GM12878 (cell line): ENCODE data around the gene MBNL3. TPM values are rescaled to one million over a fixed set of nuclear protein-coding genes. Genes with fewer than 3 reads are reported as not detected.

Experiments used
- ATAC-seq: fragments of 200-7000 bp; cut with Tn5 transposase; 3 replicates; pipeline ENCODE4 v1.9.1; 2020; ENCODE audit warnings: mild to moderate bottlenecking, moderate library complexity
- BruUV-seq: library from RNA; stranded (reverse); fragments of 400-500 nt; replicated peaks from 2 replicates; lab custom pipeline; 2021; lab: Mats Ljungman, UMichigan
- CTCF ChIA-PET: fragments of 300-600 bp; sonication (Branson Sonifier 250); formaldehyde crosslinking; extraction: SDS; loops from one replicate; lab custom pipeline; 2021; ENCODE audit warnings: inconsistent platforms; lab: Yijun Ruan, JAX
- POLR2A ChIA-PET: fragments of 350-600 bp; formaldehyde crosslinking; extraction: SDS; loops from one replicate; lab custom pipeline; 2021; ENCODE audit warnings: inconsistent platforms; lab: Charles Lee
- RAD21 ChIA-PET: fragments of 300-600 bp; sonication (Branson Sonifier 250); formaldehyde crosslinking; loops from one replicate; lab custom pipeline; 2023; ENCODE audit warnings: antibody characterized with exemption; ENCODE audit not compliant: unreplicated experiment; lab: Charles Lee
- SMC1A ChIA-PET: fragments of 300-600 bp; sonication (Branson Sonifier 250); formaldehyde crosslinking; loops from one replicate; lab custom pipeline; 2023; ENCODE audit not compliant: unreplicated experiment, uncharacterized antibody; lab: Charles Lee
- DNase-seq: peaks from one replicate; pipeline ENCODE4 v3.0.0-alpha.2; 2011; ENCODE audit warnings: low read depth, low spot score
- FAIRE-seq: peaks from 3 replicates; lab custom pipeline; 2011; peaks lifted over from hg19 to GRCh38; lab: Jason Lieb, UNC
- H2AFZ ChIP-seq: 2 replicates; pipeline ENCODE4 v1.6.0; 2011; ENCODE audit warnings: low read depth, low read length, control low read depth; ENCODE audit not compliant: control insufficient read depth
- H3K27ac ChIP-seq: 2 replicates; pipeline ENCODE4 v1.5.1; 2011; ENCODE audit warnings: control low read depth; ENCODE audit not compliant: control insufficient read depth, insufficient read depth
- H3K27me3 ChIP-seq, 2 experiments: replicated peaks in 1 of 2; 2 replicates each; pipeline versions ENCODE4 v1.6.0 to v1.6.1; 2011; ENCODE audit warnings: low read length in 1 of 2; ENCODE audit not compliant: control insufficient read depth in 2 of 2, insufficient read depth in 2 of 2
- H3K36me3 ChIP-seq, 2 experiments: 2 replicates each; pipeline ENCODE4 v1.5.1; 2011; ENCODE audit warnings: low read length in 1 of 2; ENCODE audit not compliant: control insufficient read depth in 2 of 2, insufficient read depth in 2 of 2
- H3K4me1 ChIP-seq: 2 replicates; pipeline ENCODE4 v1.6.1; 2011; ENCODE audit warnings: mild to moderate bottlenecking, low read length, moderate library complexity, mixed read lengths; ENCODE audit not compliant: control insufficient read depth, insufficient read depth
- H3K4me2 ChIP-seq: 2 replicates; pipeline ENCODE4 v1.6.0; 2011; ENCODE audit warnings: control low read depth; ENCODE audit not compliant: control insufficient read depth, insufficient read depth
- H3K4me3 ChIP-seq: fragments of 200-600 bp; sonication (generic); 2 replicates; pipeline ENCODE4 v1.5.1; 2016
- H3K79me2 ChIP-seq: 2 replicates; pipeline ENCODE4 v1.6.0; 2011; ENCODE audit warnings: low read length; ENCODE audit not compliant: control insufficient read depth, insufficient read depth
- H3K9ac ChIP-seq: 2 replicates; pipeline ENCODE4 v1.8.0; 2011; ENCODE audit warnings: low read length, control low read depth, mixed read lengths; ENCODE audit not compliant: control insufficient read depth, insufficient read depth
- H3K9me3 ChIP-seq: replicated peaks from 3 replicates; pipeline ENCODE4 v1.5.1; 2011; ENCODE audit warnings: mild to moderate bottlenecking, low read length; ENCODE audit not compliant: control insufficient read depth, insufficient read depth
- H4K20me1 ChIP-seq: 2 replicates; pipeline ENCODE4 v1.6.0; 2011; ENCODE audit not compliant: control insufficient read depth, insufficient read depth
- E2F8 ChIP-seq: fragments of 450-650 bp; IDR thresholded peaks from 2 replicates; pipeline ENCODE4 v1.6.1; 2018; ENCODE audit warnings: mild to moderate bottlenecking, low read depth, moderate library complexity; ENCODE audit not compliant: partially characterized antibody
- EED ChIP-seq: sonication (generic); IDR thresholded peaks from 2 replicates; pipeline ENCODE4 v1.6.1; 2016; ENCODE audit warnings: antibody characterized with exemption, low read depth
- JUNB ChIP-seq: IDR thresholded peaks from 2 replicates; pipeline ENCODE4 v1.6.1; 2016; ENCODE audit warnings: antibody characterized with exemption, mild to moderate bottlenecking
- SPI1 ChIP-seq: IDR thresholded peaks from 2 replicates; pipeline ENCODE4 v1.6.1; 2011; ENCODE audit warnings: low read depth, mild to moderate bottlenecking, low read length, moderate library complexity, borderline replicate concordance; ENCODE audit not compliant: insufficient read depth
- STAT3 ChIP-seq: IDR thresholded peaks from 2 replicates; pipeline ENCODE4 v1.6.1; 2011; ENCODE audit warnings: low read depth, low read length, improper control_type of control experiment
- ZBTB40 ChIP-seq: fragments of 450-650 bp; IDR thresholded peaks from 2 replicates; pipeline ENCODE4 v1.6.1; 2016; ENCODE audit warnings: mild to moderate bottlenecking, moderate library complexity, borderline replicate concordance
- ZZZ3 ChIP-seq: IDR thresholded peaks from 2 replicates; pipeline ENCODE4 v1.6.1; 2011; ENCODE audit warnings: low read depth; ENCODE audit not compliant: control insufficient read depth, insufficient read length
- WGBS: methylation state at CpG from one replicate; pipeline ENCODE4 v1.1.6; 2016; ENCODE audit warnings: low lambda C conversion rate; ENCODE audit not compliant: insufficient replicate concordance, insufficient coverage; ENCODE audit errors: missing lambda C conversion rate; 5-methylcytosine and 5-hydroxymethylcytosine counted together
- in situ Hi-C: fragments of 300-500 bp; cut with MboI; formaldehyde crosslinking; loops from 9 replicates; pipeline ENCODE4 v1.14.3; 2018; ENCODE audit warnings: mixed read lengths
- intact Hi-C: fragments of 100-400 bp; cut with micrococcal nuclease; formaldehyde crosslinking; loops from one replicate; pipeline ENCODE4 v1.14.2; 2022; ENCODE audit not compliant: unreplicated experiment
- polyA plus RNA-seq, 11 experiments: library from polyadenylated mRNA; depleted of rRNA in 4 of 11; unstranded in 6 of 11; stranded (reverse) in 5 of 11; fragments of >200 nt; fragmentation: Nextera tagmentation in 4 of 11; fragmentation: Illumina TruSeq in 1 of 11; extraction: Ambion mirVana in 4 of 11; extraction: Trizol in 1 of 11; gene quantifications; 1 replicate in 1 of 11; 2 replicates in 10 of 11; pipeline versions ENCODE4 v1.2.1 to v1.2.3, GENCODE V29; 2011 to 2016; ENCODE audit warnings: inconsistent platforms in 2 of 11, missing spikeins in 2 of 11, low read depth in 1 of 11
- total RNA-seq, 4 experiments: library from RNA; depleted of rRNA in 3 of 4; stranded (reverse); fragments of >200 nt in 3 of 4; fragmentation: Illumina TruSeq in 1 of 4; extraction: Trizol in 1 of 4; gene quantifications; 2 replicates each; pipeline versions ENCODE4 v1.2.1 to v1.2.3, GENCODE V29; 2013 to 2021

MBNL3 gene
- total and polyA plus RNA-seq, 10 of the 15 experiments (the other 5 are each of a cell fraction or from before 2014, with no cell fraction given): 3.4 to 33.1 (median 12.6) TPM

GRCh38 chrX:132435222-132435621, 53.6 kb downstream of the MBNL3 start:
- in situ Hi-C loops (no loop called here), intact Hi-C loops (no loop called here)
- ChIA-PET POLR2A (no interaction called here), RAD21 (no interaction called here), SMC1A (no interaction called here), CTCF (no interaction called here)
- Histone ChIP-seq H4K20me1 (no peaks in the 10 kb centered on the region), H3K4me1 (no peaks in the 10 kb centered on the region), H3K9me3 (no peaks in the 10 kb centered on the region), H3K79me2 (no peaks in the 10 kb centered on the region), H2AFZ (no peak overlapping the region), H3K4me3 (no peak overlapping the region), H3K27me3 (no peaks in the 10 kb centered on the region), H3K4me2 (no peak overlapping the region), H3K36me3 (no peaks in the 10 kb centered on the region), H3K27ac (no peak overlapping the region), H3K9ac (no peak overlapping the region)
- 71% methylated on average over 1 of the region's 1 CpG for WGBS
- BruUV-seq: no TSS peak
- ATAC-seq (no peak), DNase-seq (no peak), FAIRE-seq (no peak)
- TF ChIP-seq STAT3 (no peak), ZZZ3 (no peak)

GRCh38 chrX:132433551-132433950, 55.3 kb downstream of the MBNL3 start:
- no peaks in the 10 kb centered on the region for H3K79me2 ChIP-seq
- BruUV-seq: no TSS peak
- no peaks in the 10 kb centered on the region for H3K9me3 ChIP-seq
- WGBS: 32% methylated on average over 3 of the region's 6 CpGs
- no peak for ATAC-seq
- H4K20me1 ChIP-seq: no peaks in the 10 kb centered on the region
- no peak overlapping the region for H3K4me2 ChIP-seq
- FAIRE-seq: no peak
- no peaks in the 10 kb centered on the region for H3K36me3 ChIP-seq
- no peaks in the 10 kb centered on the region for H3K4me1 ChIP-seq
- POLR2A ChIA-PET: no interaction called here
- CTCF ChIA-PET: no interaction called here
- no peak for DNase-seq
- SMC1A ChIA-PET: no interaction called here
- RAD21 ChIA-PET: no interaction called here
- no peak overlapping the region for H3K9ac ChIP-seq
- H3K27me3 ChIP-seq: no peaks in the 10 kb centered on the region
- no peak overlapping the region for H2AFZ ChIP-seq
- in situ Hi-C loops (no loop called here), intact Hi-C loops (no loop called here)
- no peak overlapping the region for H3K4me3 ChIP-seq
- no peak overlapping the region for H3K27ac ChIP-seq
- TF ChIP-seq SPI1: no peak
- no peak for TF ChIP-seq EED
- TF ChIP-seq JUNB: no peak
- TF ChIP-seq E2F8: no peak
- TF ChIP-seq ZBTB40: no peak
